SK-N-SH (cell line): Measurements from ENCODE around the gene LENEP. TPM values are rescaled to one million over a fixed set of nuclear protein-coding genes. Genes with fewer than 3 reads are reported as not detected.

Experiments
- CHD2 ChIP-seq: fragments of 150-350 bp; IDR thresholded peaks from 2 replicates; pipeline ENCODE4 v1.6.1; 2018; ENCODE audit warnings: low read length; ENCODE audit not compliant: partially characterized antibody
- CTCF ChIP-seq: fragments of 200-600 bp; sonication (generic); IDR thresholded peaks from 2 replicates; pipeline ENCODE4 v1.6.1; 2017; ENCODE audit warnings: antibody characterized with exemption, mild to moderate bottlenecking, moderate library complexity
- ELF1 ChIP-seq: IDR thresholded peaks from 2 replicates; pipeline ENCODE4 v1.4.0; 2012
- EP300 ChIP-seq, 2 experiments: IDR thresholded peaks; 2 replicates each; pipeline versions ENCODE4 v1.4.0 to v1.6.1; 2012; ENCODE audit warnings: borderline replicate concordance in 1 of 2, low read depth in 1 of 2, low read length in 1 of 2
- EZH2phosphoT487 ChIP-seq: fragments of 200-600 bp; sonication (generic); IDR thresholded peaks from 2 replicates; pipeline ENCODE4 v1.6.1; 2017; ENCODE audit warnings: low read depth, mixed run types, mild to moderate bottlenecking, antibody characterized with exemption, moderate library complexity, borderline replicate concordance
- FOSL2 ChIP-seq: IDR thresholded peaks from 2 replicates; pipeline ENCODE4 v1.4.0; 2012; ENCODE audit warnings: low read depth, mild to moderate bottlenecking, moderate library complexity, borderline replicate concordance
- FOXJ3 ChIP-seq: sonication (generic); formaldehyde crosslinking; IDR thresholded peaks from 2 replicates; pipeline ENCODE4 v1.5.1; 2020; ENCODE audit warnings: mild to moderate bottlenecking, missing genetic modification reagents
- FOXM1 ChIP-seq: IDR thresholded peaks from 2 replicates; pipeline ENCODE4 v1.4.0; 2012; ENCODE audit warnings: low read depth, mild to moderate bottlenecking
- IRF3 ChIP-seq: fragments of 150-350 bp; IDR thresholded peaks from 2 replicates; pipeline ENCODE4 v1.6.1; 2016; ENCODE audit warnings: mild to moderate bottlenecking, low read depth, low read length
- MAX ChIP-seq: IDR thresholded peaks from 2 replicates; pipeline ENCODE4 v1.4.0; 2012; ENCODE audit warnings: low read depth
- MXI1 ChIP-seq: IDR thresholded peaks from 2 replicates; pipeline ENCODE4 v1.6.1; 2012; ENCODE audit warnings: mild to moderate bottlenecking, low read depth, low read length, improper control_type of control experiment
- NFIC ChIP-seq: IDR thresholded peaks from 2 replicates; pipeline ENCODE4 v1.4.0; 2012; ENCODE audit warnings: borderline replicate concordance
- RCOR1 ChIP-seq: fragments of 150-350 bp; IDR thresholded peaks from 2 replicates; pipeline ENCODE4 v1.6.1; 2017; ENCODE audit warnings: antibody characterized with exemption, low read length
- SIN3A ChIP-seq: IDR thresholded peaks from 2 replicates; pipeline ENCODE4 v1.6.1; 2012; ENCODE audit warnings: low read depth, mild to moderate bottlenecking, low read length, moderate library complexity, borderline replicate concordance
- SMC3 ChIP-seq: IDR thresholded peaks from 2 replicates; pipeline ENCODE4 v1.6.1; 2012; ENCODE audit warnings: low read depth, low read length, improper control_type of control experiment
- TCF12 ChIP-seq: IDR thresholded peaks from 2 replicates; pipeline ENCODE4 v1.4.0; 2012
- TEAD4 ChIP-seq: IDR thresholded peaks from 2 replicates; pipeline ENCODE4 v1.4.0; 2012; ENCODE audit warnings: mild to moderate bottlenecking, borderline replicate concordance; ENCODE audit not compliant: insufficient read depth
- USF1 ChIP-seq: IDR thresholded peaks from 2 replicates; pipeline ENCODE4 v1.4.0; 2012; ENCODE audit warnings: low read depth, borderline replicate concordance
- YY1 ChIP-seq: IDR thresholded peaks from 2 replicates; pipeline ENCODE4 v1.4.0; 2012; ENCODE audit warnings: low read depth, mild to moderate bottlenecking
- ZBTB33 ChIP-seq: IDR thresholded peaks from 2 replicates; pipeline ENCODE4 v1.4.0; 2012; ENCODE audit warnings: low read depth, borderline replicate concordance
- polyA plus RNA-seq, 3 experiments: library from polyadenylated mRNA; depleted of rRNA; stranded (reverse); fragments of >200 nt; gene quantifications; 2 replicates each; pipeline ENCODE4 v1.2.3, GENCODE V29; 2012
- TF ChIP-seq, protein P1 (sequence below): IDR thresholded peaks from 2 replicates; pipeline ENCODE4; 2012

Gene LENEP
- polyA plus RNA-seq, 1 of the 3 experiments (the other 2 are of a cell fraction), result not detected

DNA sequence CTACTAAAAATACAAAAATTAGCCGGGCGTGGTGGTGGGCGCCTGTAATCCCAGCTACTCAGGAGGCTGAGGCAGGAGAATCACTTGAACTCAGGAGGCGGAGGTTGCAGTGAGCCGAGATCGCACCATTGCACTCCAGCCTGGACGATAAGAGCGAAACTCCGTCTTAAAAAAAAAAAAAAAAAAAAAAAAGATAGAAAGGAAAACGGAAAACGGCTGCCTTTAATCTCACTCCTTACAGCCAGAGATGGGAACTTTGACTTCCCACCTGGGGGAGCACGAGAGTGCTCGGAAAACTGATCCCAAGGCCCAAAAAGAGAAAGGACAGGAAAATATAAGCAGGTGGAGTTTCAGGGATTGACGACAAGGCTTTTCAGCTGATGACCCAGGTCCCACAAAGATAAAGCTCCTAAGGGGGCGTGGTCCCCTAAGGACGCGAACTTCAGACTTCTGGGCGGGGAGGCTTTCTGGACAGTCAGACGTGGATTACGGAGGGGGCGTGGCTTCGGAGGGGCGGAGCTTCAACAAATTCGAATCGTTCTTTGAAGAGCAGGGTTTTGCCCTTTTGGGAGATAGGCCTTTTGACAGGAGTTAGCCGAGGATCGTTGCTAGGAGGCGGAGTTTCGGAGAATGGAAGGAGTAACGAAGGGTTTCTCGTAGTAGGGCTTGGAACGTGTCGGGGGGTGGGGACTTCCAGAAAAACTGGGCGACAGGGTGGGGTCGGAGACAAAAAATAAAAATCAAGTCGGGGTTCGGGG lies 19.9 kb upstream of the LENEP start (continued):
- TF ChIP-seq EP300 (IDR thresholded peaks at IDR 0.05; ENCODE audit: borderline replicate concordance in 1 of 2, low read depth in 1 of 2, low read length in 1 of 2) (no peak; a peak in 1 of 4 replicates), MXI1 (peak; percentile 37; the same call in 1 of the 2 replicates), CTCF (no peak; the same call in 1 of the 2 replicates), FOXJ3 (CRISPR knock-in tag) (no peak), NFIC (no peak), USF1 (no peak), RCOR1 (peak; percentile 14; the same call in 1 of the 2 replicates), FOSL2 (no peak), MAX (peak; percentile 40; the same call in 1 of the 2 replicates), ZBTB33 (no peak), CHD2 (no peak), FOXM1 (no peak), EZH2phosphoT487 (no peak), IRF3 (no peak), YY1 (no peak), SIN3A (no peak; the same call in 1 of the 2 replicates), ELF1 (no peak), TCF12 (no peak), SMC3 (no peak), TEAD4 (no peak)
- TF ChIP-seq, protein P1, sequence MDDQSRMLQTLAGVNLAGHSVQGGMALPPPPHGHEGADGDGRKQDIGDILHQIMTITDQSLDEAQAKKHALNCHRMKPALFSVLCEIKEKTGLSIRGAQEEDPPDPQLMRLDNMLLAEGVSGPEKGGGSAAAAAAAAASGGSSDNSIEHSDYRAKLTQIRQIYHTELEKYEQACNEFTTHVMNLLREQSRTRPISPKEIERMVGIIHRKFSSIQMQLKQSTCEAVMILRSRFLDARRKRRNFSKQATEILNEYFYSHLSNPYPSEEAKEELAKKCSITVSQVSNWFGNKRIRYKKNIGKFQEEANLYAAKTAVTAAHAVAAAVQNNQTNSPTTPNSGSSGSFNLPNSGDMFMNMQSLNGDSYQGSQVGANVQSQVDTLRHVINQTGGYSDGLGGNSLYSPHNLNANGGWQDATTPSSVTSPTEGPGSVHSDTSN, result no peak
